B cell (primary cell): ENCODE results near the gene NANOS2. TPM values are rescaled to one million over a fixed set of nuclear protein-coding genes. Genes with fewer than 3 reads are reported as not detected.

Experiments
- ATAC-seq: fragments of 200-7000 bp; cut with Tn5 transposase; one replicate; pipeline ENCODE4 v1.10.0; 2021; ENCODE audit warnings: low read depth, mild to moderate bottlenecking, moderate number of reproducible peaks, moderate library complexity
- CTCF ChIA-PET: fragments of 350-600 bp; sonication (Branson Sonifier 250); formaldehyde crosslinking; loops from one replicate; lab custom pipeline; 2021; ENCODE audit warnings: antibody characterized with exemption, inconsistent platforms; lab: Charles Lee
- POLR2A ChIA-PET: fragments of 350-600 bp; sonication (Branson Sonifier 250); formaldehyde crosslinking; loops from one replicate; lab custom pipeline; 2021; ENCODE audit warnings: antibody characterized with exemption; lab: Charles Lee
- DNase-seq: peaks from one replicate; pipeline ENCODE4 v3.0.0; 2013
- H2AFZ ChIP-seq: 2 replicates; pipeline ENCODE4 v1.6.1; 2012; ENCODE audit warnings: mild to moderate bottlenecking, low read depth, low read length; ENCODE audit not compliant: insufficient read depth, poor library complexity, severe bottlenecking
- H3K27ac ChIP-seq, 2 donors: 1 replicate in 1 of 2; 2 replicates in 1 of 2; pipeline ENCODE4 v1.5.1; 2012 to 2013; ENCODE audit warnings: low read length in 2 of 2, mild to moderate bottlenecking in 2 of 2, moderate library complexity in 1 of 2
- H3K27me3 ChIP-seq, 4 experiments: fragments of 200-600 bp in 1 of 4; sonication (generic) in 1 of 4; replicated peaks in 1 of 4; 1 replicate in 2 of 4; 2 replicates in 2 of 4; pipeline versions ENCODE4 v1.6.1 to v1.7.0; 2013 to 2016; ENCODE audit warnings: low read length in 3 of 4, mild to moderate bottlenecking in 2 of 4, mixed read lengths in 1 of 4, moderate library complexity in 1 of 4; ENCODE audit not compliant: insufficient read depth in 4 of 4, control insufficient read depth in 3 of 4; ENCODE audit errors: control extremely low read depth in 1 of 4
- H3K36me3 ChIP-seq, 2 experiments: replicated peaks in 1 of 2; 1 replicate in 1 of 2; 2 replicates in 1 of 2; pipeline versions ENCODE4 v1.6.1 to v1.7.1; 2013; ENCODE audit warnings: low read length in 1 of 2; ENCODE audit not compliant: insufficient read depth in 2 of 2, control insufficient read depth in 1 of 2; ENCODE audit errors: control extremely low read depth in 1 of 2, extremely low read depth in 1 of 2
- H3K4me1 ChIP-seq, 2 donors: fragments of 200-600 bp in 1 of 2; sonication (generic) in 1 of 2; 1 replicate in 1 of 2; 2 replicates in 1 of 2; pipeline versions ENCODE4 v1.5.1 to v1.6.1; 2013 to 2017; ENCODE audit warnings: low read length in 2 of 2; ENCODE audit not compliant: control insufficient read depth in 2 of 2, insufficient read depth in 2 of 2
- H3K4me2 ChIP-seq: replicated peaks from 2 replicates; pipeline ENCODE3; 2012; ENCODE audit warnings: mild to moderate bottlenecking, low read depth, low read length; ENCODE audit not compliant: poor library complexity, severe bottlenecking
- H3K4me3 ChIP-seq, 5 experiments: fragments of 200-600 bp in 1 of 5; sonication (generic) in 1 of 5; 1 replicate in 3 of 5; 2 replicates in 2 of 5; pipeline versions ENCODE4 v1.5.1 to v1.7.0; 2011 to 2016; ENCODE audit warnings: low read length in 4 of 5, mild to moderate bottlenecking in 4 of 5, low read depth in 2 of 5, control low read depth in 1 of 5, moderate library complexity in 1 of 5; ENCODE audit not compliant: insufficient read depth in 1 of 5; ENCODE audit errors: control extremely low read depth in 1 of 5, extremely low read depth in 1 of 5
- H3K79me2 ChIP-seq: fragments of 200-600 bp; sonication (generic); one replicate; pipeline ENCODE4 v1.6.0; 2016; ENCODE audit warnings: low read length; ENCODE audit not compliant: control insufficient read depth, insufficient read depth
- H3K9ac ChIP-seq: fragments of 200-600 bp; sonication (generic); 2 replicates; pipeline ENCODE4 v1.6.1; 2017; ENCODE audit warnings: mild to moderate bottlenecking, low read length, moderate library complexity
- H3K9me3 ChIP-seq, 3 donors: one replicate each; pipeline versions ENCODE4 v1.6.1 to v1.7.1; 2013; ENCODE audit warnings: low read length in 2 of 3; ENCODE audit not compliant: control insufficient read depth in 2 of 3, insufficient read depth in 1 of 3; ENCODE audit errors: control extremely low read depth in 1 of 3
- H4K20me1 ChIP-seq: 2 replicates; pipeline ENCODE4 v1.6.0; 2012; ENCODE audit warnings: mild to moderate bottlenecking, low read length; ENCODE audit not compliant: insufficient read depth, control insufficient read depth, poor library complexity, severe bottlenecking
- H3K27ac Mint-ChIP-seq: one replicate; pipeline ENCODE4 v1.8.0; 2021; ENCODE audit warnings: mixed read lengths
- H3K27me3 Mint-ChIP-seq: one replicate; pipeline ENCODE4 v1.8.0; 2021; ENCODE audit warnings: mixed read lengths
- H3K4me1 Mint-ChIP-seq: one replicate; pipeline ENCODE4 v1.8.0; 2021; ENCODE audit warnings: mixed read lengths
- H3K4me3 Mint-ChIP-seq: one replicate; pipeline ENCODE4 v1.8.0; 2021; ENCODE audit warnings: mixed read lengths
- H3K9me3 Mint-ChIP-seq: one replicate; pipeline ENCODE4 v1.8.0; 2022; ENCODE audit warnings: mixed read lengths; ENCODE audit not compliant: insufficient read depth
- CTCF ChIP-seq: fragments of 200-600 bp; IDR thresholded peaks from one replicate; pipeline ENCODE4 v1.8.0; 2022; ENCODE audit warnings: antibody characterized with exemption, mild to moderate bottlenecking
- EZH2 ChIP-seq: IDR thresholded peaks from 2 replicates; pipeline ENCODE4 v1.6.1; 2012; ENCODE audit warnings: borderline replicate concordance, low read depth, mild to moderate bottlenecking, moderate library complexity, low read length; ENCODE audit not compliant: insufficient read depth, poor library complexity, severe bottlenecking
- WGBS: methylation state at CpG from one replicate; pipeline ENCODE4 v1.1.5; 2013; ENCODE audit warnings: missing lambda C conversion rate; ENCODE audit not compliant: insufficient coverage; 5-methylcytosine and 5-hydroxymethylcytosine counted together
- intact Hi-C: fragments of 100-400 bp; cut with micrococcal nuclease; formaldehyde crosslinking; loops from one replicate; pipeline ENCODE4 v1.10.0; 2022
- polyA plus RNA-seq: library from polyadenylated mRNA; depleted of rRNA; stranded (reverse); fragments of >200 nt; gene quantifications from 2 replicates; pipeline ENCODE4 v1.2.3, GENCODE V29; 2012
- total RNA-seq, 2 donors: library from RNA; stranded (reverse); fragments of 120-200 nt in 1 of 2; gene quantifications; 1 replicate in 1 of 2; 2 replicates in 1 of 2; pipeline versions ENCODE4 v1.2.3 to v1.2.4, GENCODE V29; 2013 to 2022

Gene NANOS2
- total and polyA plus RNA-seq, 2 donors (not counting 1 experiment from before 2014, with no cell fraction given) = not detected

GRCh38 chr19:45901912-45902650 lies 12.5 kb downstream of the NANOS2 start, which contains the start of gene MYPOP:
Gene MYPOP (minus strand): TSS chr19:45902613. CDS start chr19:45901773, 840 bp downstream.
- Histone ChIP-seq H4K20me1 (no peaks in the 10 kb centered on the region), H3K4me2 (peak within 1 kb of the TSS; percentile 89), H3K4me3 (peak within 1 kb of the TSS; percentile 69 to 88 (median 76)), H3K9ac (peak within 1 kb of the TSS; percentile 73), H3K9me3 (no peaks in the 10 kb centered on the region), H3K27ac (peak within 1 kb of the TSS; percentile 64 to 70), H3K4me1 (peaks cover 22 to 29% of the 10 kb centered on the region in 2 donors), H2AFZ (peak within 1 kb of the TSS; percentile 82), H3K79me2 (peaks cover 20% of the 10 kb centered on the region), H3K36me3 (peaks cover 3 to 9% of the 10 kb centered on the region in 2 experiments), H3K27me3 (no peaks in the 10 kb centered on the region)
- H3K9me3 Mint-ChIP-seq = no peaks in the 10 kb centered on the region
- DNase-seq (no peak), ATAC-seq (no peak)
- peak within 1 kb of the TSS; percentile 89 for H3K4me3 Mint-ChIP-seq
- ChIA-PET CTCF (interaction anchor here (0.8 to 2.7 kb wide), 3 partner anchors 14 to 38 kb away, joined by 3 to 15 read pairs (median 4); partner anchors contain the start of genes FOXA3 and SYMPK), POLR2A (interaction anchor here (1.3 to 2.9 kb wide), 2 partner anchors 16 to 38 kb away, joined by 9 to 33 read pairs; partner anchors contain the start of genes FOXA3, IRF2BP1 and SYMPK)
- no peaks in the 10 kb centered on the region for H3K27me3 Mint-ChIP-seq
- TF ChIP-seq CTCF (no peak), EZH2 (no peak)
- H3K27ac Mint-ChIP-seq = peak within 1 kb of the TSS; percentile 95
- intact Hi-C loops = loop anchor here (1.0 kb wide), 4 partner anchors 16 to 93 kb away; partner anchors contain the start of genes CCDC61, IRF2BP1 and SYMPK
- WGBS = under 1% methylated on average over 44 of the region's 47 CpGs
- H3K4me1 Mint-ChIP-seq = peaks cover 35% of the 10 kb centered on the region
